Measurements from ENCODE around the gene ARRDC4.

ARRDC4 gene

DNA sequence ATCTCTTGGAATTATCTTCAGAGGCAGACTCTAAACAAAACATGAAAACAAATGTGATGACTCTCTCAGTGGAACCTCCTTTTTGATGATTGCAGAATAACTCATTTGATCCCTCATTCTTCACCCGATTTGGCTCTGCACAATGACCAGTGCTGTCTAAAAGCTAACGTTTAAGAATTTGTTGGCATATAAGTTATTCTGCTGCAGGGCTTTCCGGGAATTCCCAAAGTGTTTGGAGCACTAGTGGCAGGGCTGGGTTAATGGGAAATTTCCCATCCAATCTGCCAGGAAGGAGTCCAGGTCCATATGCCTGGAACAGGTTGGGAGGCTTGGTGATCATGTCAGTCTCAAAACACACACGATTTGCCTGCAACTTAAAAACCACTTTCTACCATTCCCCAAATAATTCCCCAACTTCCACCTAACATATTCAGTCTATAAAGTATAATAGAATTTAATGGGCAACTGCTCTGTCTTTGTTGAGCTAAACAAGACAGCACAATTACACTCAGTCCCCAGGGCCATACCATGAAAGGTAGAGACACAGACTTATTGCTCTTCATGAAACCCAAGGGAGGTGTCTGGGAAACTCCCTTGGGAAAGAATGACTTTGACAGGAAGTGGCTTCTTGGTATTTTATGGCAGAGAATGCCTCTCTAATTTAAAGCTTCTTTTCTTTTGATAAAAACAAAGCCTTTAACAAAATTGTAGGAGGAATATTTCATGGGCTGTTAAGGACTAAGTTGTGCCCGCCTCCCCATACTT, 38.0 kb downstream of the ARRDC4 start:
- no peak for TF ChIP-seq ZNF274 (IDR thresholded peaks at IDR 0.05; ENCODE audit: low read depth, low read length)
- no peak overlapping the region for H3K4me3 ChIP-seq (ENCODE audit: low read length)

GRCh38 chr15:98000249-98001203, 40.0 kb downstream of the ARRDC4 start:
- no peak for TF ChIP-seq ZNF274 (IDR thresholded peaks at IDR 0.05; ENCODE audit: low read depth, low read length)
- H3K4me3 ChIP-seq (ENCODE audit: low read length) = no peak overlapping the region

GRCh38 chr15:98001663-98002194, 41.2 kb downstream of the ARRDC4 start:
- no peak overlapping the region for H3K4me3 ChIP-seq (ENCODE audit: low read length)
- TF ChIP-seq ZNF274 (IDR thresholded peaks at IDR 0.05; ENCODE audit: low read depth, low read length) = no peak

- no peak overlapping the region for H3K4me3 ChIP-seq (ENCODE audit: low read length)
- TF ChIP-seq ZNF274 (IDR thresholded peaks at IDR 0.05; ENCODE audit: low read depth, low read length) = no peak
These were observed 41.9 kb downstream of the ARRDC4 start for GRCh38 chr15:98002419-98002818.

- TF ChIP-seq ZNF274 (IDR thresholded peaks at IDR 0.05; ENCODE audit: low read depth, low read length) = no peak
These were observed 42.4 kb downstream of the ARRDC4 start for GRCh38 chr15:98002866-98003265.

DNA sequence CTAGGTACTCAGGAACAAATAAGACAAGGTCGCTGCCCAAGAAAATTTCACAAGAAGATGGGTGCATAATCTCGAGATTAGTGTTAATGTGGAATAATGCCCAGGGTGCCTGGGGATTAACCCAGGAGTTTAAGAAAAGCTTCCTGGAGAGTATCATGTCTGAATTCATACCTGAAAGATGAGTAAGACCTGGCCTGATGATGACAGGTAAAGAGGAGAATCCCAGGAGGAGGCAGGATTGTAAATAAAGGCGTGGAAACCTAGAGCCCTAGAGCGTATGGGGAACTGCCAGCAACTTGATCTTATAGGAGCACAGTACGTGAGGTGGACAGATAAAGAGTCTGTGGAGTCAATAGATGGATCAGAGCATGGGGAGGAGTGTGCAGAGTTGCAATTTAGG, 43.0 kb downstream of the ARRDC4 start:
- no peak for TF ChIP-seq ZNF274 (IDR thresholded peaks at IDR 0.05; ENCODE audit: low read depth, low read length)
- H3K4me3 ChIP-seq (ENCODE audit: low read length) = no peak overlapping the region

More at GRCh38 chr15:98002866-98003265, 42.4 kb downstream of the ARRDC4 start:
- no peak overlapping the region for H3K4me3 ChIP-seq (ENCODE audit: low read length)

GRCh38 chr15:98003996-98004395, 43.5 kb downstream of the ARRDC4 start:
- TF ChIP-seq ZNF274 (IDR thresholded peaks at IDR 0.05; ENCODE audit: low read depth, low read length) = no peak
- no peak overlapping the region for H3K4me3 ChIP-seq (ENCODE audit: low read length)

GRCh38 chr15:98005659-98006058, 45.2 kb downstream of the ARRDC4 start:
- no peak for TF ChIP-seq ZNF274 (IDR thresholded peaks at IDR 0.05; ENCODE audit: low read depth, low read length)
- no peak overlapping the region for H3K4me3 ChIP-seq (ENCODE audit: low read length)

- TF ChIP-seq ZNF274 (IDR thresholded peaks at IDR 0.05; ENCODE audit: low read depth, low read length) = no peak
- no peak overlapping the region for H3K4me3 ChIP-seq (ENCODE audit: low read length)
These were observed 48.7 kb downstream of the ARRDC4 start for GRCh38 chr15:98009169-98009568.

DNA sequence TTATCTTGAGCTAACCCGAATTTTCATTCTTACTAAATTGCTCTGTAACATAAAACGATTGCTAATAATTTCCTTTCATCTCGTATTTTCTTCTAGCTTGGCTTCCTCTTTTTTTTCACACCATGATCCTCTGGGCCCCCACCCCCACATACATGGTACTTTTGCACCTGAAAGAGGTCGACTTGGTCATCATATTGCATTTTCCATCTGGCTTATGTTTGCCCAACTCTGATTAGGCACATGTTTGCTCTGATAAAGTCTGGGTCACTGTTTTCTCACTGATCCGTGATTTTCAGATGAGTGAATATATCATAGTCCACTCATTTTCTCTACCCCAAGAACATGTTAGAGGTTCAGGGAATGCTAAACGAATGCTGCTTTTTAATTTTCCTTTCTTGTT, 49.5 kb downstream of the ARRDC4 start:
- TF ChIP-seq ZNF274 (IDR thresholded peaks at IDR 0.05; ENCODE audit: low read depth, low read length) = no peak
- H3K4me3 ChIP-seq (ENCODE audit: low read length) = no peak overlapping the region

- TF ChIP-seq ZNF274 (IDR thresholded peaks at IDR 0.05; ENCODE audit: low read depth, low read length) = no peak
- no peak overlapping the region for H3K4me3 ChIP-seq (ENCODE audit: low read length)
These were observed 51.9 kb downstream of the ARRDC4 start for GRCh38 chr15:98012354-98012753.

DNA sequence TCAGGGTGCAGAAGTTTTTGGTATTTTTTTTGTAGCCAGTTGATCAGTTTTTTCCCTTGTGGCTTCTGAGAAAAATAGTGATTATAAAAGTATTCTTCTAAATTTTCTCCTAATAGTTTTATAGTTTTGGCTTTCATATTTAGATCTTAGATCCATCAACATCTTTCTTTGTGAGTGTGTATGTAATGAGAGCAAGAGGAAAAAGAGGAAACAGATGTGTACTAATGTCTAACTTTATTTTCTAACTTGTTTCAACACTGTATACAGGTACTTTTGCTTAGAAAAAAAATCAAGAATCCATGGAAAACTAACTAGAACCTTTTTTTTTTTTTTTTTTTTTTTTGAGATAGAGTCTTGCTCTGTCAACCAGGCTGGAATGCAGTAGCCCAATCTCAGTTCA, 53.1 kb downstream of the ARRDC4 start:
- no peak for TF ChIP-seq ZNF274 (IDR thresholded peaks at IDR 0.05; ENCODE audit: low read depth, low read length)

GRCh38 chr15:98017150-98017964, 56.9 kb downstream of the ARRDC4 start:
- no peak overlapping the region for H3K4me3 ChIP-seq (ENCODE audit: low read length)
- TF ChIP-seq ZNF274 (IDR thresholded peaks at IDR 0.05; ENCODE audit: low read depth, low read length) = no peak

More for the DNA sequence above, 53.1 kb downstream of the ARRDC4 start:
- no peak overlapping the region for H3K4me3 ChIP-seq (ENCODE audit: low read length)
